GM18517 (cell line): ENCODE results near the gene RIN3.
A peak's percentile ranks its signal among the peaks of the same experiment; 100 is the strongest.

Source experiments
- ATAC-seq: cut with Tn5 transposase; IDR thresholded peaks from one replicate; pipeline ENCODE4 v1.9.1; 2021; ENCODE audit warnings: mild to moderate bottlenecking, moderate library complexity; ENCODE audit not compliant: unreplicated experiment

RIN3 gene

DNA sequence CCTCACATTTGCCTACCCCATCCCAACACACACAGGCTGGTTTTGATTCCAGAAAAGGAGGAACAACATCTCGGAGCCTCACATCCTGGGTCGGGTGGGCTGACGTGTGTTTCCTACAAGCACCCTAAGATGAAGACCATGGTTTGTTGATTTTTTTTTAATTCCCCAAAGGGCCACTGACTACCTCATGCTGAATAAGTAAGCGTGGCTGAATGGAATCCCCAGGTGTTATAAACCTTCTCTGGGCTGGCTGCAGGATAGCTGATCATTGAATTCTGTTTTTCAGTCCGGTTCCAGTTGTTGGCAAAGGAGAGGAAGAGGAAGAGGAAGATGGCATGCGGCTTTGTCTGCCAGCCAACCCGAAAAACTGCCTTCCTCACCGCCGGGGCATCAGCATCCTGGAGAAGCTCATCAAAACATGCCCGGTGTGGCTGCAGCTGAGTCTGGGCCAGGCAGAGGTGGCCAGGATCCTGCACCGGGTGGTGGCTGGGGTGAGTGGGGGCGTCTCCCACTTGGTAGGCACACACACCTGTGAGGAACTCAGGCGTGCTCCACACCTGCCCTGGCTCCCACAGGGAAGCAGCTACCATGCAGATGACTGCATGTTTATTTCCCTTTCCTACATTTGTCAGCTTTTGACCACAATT lies 42.0 kb downstream of the RIN3 start:
- ATAC-seq: no peak

DNA sequence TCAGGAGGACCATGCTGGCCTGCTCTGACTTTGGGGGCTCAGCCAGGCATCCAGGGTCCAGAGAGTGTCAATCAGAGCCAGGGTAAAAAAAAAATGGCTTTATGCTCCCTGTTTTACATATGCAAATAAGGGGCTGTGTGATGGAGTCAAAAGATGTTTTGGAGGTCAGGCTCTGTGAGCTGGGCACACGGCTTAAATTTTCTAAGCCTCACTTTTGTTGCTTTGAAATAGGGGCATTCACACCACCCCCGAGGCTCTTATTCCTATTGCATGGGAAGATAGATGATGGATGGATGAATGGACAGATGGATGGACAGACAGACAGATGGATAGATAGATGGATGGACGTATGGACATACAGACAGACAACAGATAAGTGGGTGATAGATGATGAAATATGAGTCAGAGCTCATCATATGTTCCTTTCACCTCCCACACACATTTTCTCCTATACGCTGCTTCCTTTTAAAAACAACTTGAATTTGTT lies 42.7 kb downstream of the RIN3 start:
- no peak for ATAC-seq

DNA sequence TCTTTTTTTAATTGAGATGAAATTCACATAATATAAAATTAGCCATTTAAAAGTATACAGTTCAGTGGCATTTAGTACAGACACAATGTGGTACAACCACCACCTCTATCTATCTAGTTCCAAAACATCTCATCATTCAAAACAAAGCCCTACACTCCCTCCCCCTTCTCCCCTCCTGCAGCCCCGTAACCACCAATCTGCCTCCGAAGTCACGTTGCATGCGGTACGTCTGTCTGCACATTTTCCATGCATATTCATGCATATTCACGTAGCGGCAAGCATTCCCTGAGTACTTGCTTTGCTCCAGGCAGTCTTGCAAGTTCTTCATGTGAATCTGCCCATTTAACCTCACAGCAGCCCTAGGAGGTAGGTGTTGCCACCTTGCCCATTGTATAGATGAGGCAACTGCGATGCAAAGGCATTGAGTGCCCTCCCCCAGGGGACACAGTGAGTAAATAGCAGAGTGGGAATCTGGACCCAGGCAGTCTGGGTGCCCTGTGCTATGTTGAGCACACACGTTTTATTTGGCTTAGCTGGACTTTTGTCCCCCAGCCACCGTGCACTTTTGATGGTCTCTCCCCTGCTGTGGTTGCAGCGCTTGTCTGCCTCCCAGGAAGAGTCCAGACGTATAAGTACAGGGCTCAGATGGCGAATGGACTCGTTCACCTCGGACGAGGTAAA lies 43.4 kb downstream of the RIN3 start:
- ATAC-seq: no peak

DNA sequence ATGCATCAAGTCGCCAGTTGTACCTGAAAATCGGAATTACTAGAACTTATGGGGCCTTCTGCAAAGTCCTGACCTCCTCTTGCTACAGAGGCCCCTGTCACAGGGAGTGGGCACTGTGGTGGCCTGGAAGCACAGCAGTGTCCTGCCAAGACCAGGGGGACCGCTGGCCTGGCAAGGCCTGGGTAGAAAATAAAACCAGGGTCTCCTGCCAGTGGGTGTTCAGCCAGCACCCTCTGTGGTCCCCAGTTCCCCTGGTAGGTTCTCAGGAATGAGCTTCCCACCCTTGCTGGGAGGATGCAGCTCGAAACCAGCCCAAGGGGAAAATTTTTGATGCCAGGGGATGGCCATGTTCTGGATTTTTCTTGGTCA lies 43.9 kb downstream of the RIN3 start:
- no peak for ATAC-seq

DNA sequence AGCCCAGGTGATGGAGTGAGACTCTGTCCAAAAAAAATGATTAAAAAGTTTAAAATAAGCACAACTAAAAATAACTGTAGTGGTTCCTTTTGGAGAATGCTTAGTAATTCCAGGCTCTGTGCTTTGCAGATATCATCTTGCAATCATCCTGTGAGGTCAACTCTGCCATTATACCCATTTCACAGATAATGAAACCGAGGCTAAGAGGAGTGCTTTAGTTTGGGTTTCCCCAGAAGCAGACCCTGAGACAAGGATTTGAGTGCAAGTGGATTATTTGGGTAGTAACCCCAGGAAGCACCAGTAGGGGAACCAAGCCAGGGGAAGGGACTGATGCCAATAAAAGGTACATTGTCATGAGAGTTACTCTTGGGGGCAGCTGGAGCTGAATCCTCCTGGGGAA lies 44.7 kb downstream of the RIN3 start:
- no peak for ATAC-seq

DNA sequence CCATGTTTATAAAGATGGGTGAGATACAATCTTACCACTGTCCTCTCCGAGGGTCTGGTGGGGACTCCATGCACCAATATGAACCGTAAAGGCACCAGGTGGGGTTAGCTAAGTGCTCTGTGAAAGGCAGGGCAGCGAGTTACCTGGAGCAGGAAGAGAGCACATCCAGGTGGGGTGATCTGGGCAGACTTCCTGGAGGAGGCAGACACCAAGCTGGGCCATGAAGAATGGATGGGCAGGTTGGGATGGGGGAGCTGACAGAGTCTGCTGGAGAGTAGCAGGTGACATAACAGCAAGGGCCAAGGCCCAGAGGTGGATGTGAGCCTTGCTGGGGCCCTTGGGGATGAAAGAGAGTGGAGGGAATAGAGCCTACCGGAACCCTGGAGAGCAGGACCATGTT lies 45.9 kb downstream of the RIN3 start:
- ATAC-seq: no peak

DNA sequence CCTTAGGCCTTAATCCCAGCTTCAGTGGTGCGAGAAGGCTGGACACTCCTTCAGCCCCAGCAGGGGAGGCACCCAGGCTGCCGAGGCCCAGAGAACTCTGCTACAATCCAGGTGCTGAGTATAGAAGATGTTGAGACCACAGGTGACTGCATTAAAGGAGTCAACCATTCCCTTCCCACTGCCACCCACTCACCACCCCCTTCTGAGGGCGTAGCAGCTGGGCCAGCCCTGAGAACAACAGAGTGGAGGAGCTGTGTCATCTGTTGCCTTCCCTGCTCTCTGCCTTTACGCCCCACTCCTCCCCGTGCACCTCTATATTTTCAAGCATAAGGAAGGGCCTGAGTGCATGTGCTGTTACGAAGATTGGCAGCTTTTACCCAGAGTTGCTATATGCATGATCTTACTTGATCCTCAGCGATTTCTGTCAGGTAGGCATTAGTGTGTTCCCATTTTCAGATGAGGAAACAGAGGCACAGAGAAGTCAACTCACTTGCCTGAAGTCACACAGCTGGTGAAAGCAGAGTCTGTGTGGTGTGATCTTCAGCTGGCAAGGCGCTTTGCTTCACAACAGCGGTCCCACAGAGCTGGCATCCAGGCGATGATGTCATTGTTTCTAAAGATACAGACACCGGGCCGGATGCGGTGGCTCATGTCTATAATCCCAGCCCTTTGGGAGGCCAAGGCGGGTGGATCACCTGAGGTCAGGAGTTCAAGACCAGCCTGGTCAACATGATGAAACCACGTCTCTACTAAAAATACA lies 46.7 kb downstream of the RIN3 start:
- no peak for ATAC-seq

DNA sequence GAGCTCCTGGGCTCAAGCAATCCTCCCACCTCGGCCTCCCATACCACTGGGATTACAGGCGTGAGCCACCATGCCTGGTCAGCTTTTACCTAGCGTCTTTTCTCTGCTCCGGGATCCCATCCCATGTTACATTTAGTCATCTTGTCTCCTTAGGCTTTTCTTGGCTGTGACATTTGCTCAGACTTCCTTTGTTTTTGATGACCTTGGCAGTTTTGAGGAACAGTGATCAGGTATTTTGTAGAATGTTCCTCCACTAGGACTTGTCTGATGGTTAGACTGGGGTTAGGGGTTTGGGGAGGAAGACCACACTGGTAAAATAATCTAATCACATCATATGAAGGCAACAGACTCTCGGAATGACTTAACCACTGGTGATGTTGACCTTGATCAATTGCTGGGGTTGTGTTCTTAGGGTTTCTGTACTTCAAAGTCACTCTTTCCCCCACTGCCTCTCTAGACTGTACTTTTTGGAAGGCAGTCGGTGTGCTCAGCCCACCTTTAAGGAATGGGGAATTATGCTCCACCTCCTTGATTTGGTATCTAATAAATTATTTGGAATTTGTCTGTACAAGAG lies 48.4 kb downstream of the RIN3 start:
- ATAC-seq: no peak

DNA sequence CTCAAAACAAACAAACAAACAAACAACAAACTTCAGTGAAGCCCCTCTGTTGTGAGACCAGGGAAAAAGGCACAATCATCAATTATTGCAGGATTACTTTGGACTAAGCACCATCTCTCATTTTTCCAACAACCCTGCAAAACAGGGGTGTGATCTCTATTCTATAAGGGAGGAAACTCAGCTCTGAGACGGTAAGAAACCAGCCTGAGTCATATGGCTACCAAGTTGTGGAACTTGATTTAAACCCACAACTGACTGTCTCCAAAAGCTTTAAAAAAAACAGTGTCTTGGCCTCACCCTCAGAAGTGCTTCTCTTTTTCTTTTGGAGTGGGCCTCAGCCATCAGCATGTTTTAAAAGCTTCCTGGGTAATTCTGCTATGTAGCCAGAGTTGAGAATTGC lies 49.8 kb downstream of the RIN3 start:
- peak; percentile 88 for ATAC-seq

DNA sequence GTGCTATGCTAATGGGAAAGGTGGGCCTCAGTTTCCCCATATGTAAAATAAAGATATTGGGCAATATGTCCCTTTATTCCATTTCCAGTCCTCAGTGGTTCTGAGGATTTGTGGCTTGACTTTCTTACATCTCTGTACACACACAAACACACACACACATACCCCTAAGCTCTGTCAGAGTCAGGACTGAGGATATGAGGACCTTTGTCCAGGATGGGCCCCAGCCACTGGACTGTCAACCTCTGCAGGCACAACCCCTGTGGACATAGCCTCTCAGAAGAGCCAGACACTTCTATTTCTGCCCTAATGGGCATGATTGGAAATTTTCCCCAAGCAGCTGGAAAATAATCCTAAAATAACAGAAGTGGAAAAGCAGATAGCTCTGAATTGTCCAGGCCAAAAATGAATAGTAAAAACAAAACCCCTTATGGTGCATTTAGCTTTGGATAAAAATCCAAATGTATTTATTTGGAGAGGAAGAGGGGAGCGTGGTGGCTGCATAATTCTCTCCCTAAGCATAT lies 50.2 kb downstream of the RIN3 start:
- no peak for ATAC-seq

DNA sequence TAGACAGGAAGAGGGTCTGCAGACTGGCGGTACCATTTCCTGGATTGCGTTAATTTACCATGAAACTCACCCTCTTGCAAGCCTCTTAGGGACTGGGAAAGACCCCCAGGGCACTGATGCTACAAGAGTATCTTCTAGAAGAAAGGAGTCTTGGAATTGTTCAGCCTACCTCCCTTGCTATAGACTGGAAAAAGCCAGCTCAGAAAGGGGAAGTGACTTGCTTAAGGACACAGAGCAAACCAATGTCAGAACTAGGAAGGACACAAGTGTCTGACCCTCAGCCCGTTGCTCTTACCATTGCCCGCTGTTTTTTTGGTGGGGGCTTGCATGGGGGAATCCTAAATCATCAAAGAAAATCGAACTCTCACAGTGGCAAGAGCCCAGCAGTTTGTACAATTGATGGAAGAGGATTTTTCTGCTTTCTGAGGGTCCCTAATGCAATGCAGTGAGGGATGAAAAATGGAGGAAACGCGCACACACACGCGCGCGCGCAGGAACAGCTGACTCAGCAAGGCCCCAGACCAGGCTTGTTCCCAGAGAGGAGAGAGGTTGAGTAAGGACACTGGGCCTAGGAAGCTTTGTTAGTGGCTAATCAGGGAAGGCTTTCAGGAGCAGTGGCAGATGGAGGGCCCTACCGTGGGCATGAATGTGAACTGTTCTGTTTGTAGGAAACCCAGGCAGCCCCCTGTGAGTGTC lies 50.9 kb downstream of the RIN3 start:
- ATAC-seq: no peak

DNA sequence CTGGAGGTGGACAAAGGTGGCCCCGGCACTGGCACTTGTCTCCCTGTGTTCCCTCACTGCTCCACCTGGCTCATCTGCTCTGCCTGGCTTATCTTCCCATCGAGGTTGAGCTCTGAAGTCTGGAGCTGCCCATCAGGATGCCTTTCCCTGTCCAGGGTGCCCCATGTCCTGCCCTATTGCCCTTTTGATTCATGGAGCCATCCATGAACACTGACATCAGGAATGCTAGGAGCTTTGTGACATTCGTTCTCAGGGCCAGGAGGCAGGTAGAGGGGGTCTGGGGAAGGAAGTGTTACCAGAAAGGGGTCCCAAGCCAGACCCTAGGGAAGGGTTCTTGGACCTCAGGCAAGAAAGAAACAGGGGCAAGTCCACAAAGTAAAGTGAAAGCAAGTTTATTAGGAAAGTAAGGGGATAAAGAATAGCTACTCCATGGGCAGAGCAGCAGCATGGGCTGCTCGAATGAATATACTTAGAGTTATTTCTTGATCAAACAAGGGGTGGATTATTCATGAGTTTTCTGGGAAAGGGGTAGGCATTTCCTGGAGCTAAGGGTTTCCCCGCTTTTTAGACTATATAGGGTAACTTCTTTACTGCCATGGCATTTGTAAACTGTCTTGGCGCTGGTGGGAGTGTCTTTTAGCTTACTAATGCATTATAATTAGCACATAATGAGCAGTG lies 51.6 kb downstream of the RIN3 start:
- no peak for ATAC-seq

DNA sequence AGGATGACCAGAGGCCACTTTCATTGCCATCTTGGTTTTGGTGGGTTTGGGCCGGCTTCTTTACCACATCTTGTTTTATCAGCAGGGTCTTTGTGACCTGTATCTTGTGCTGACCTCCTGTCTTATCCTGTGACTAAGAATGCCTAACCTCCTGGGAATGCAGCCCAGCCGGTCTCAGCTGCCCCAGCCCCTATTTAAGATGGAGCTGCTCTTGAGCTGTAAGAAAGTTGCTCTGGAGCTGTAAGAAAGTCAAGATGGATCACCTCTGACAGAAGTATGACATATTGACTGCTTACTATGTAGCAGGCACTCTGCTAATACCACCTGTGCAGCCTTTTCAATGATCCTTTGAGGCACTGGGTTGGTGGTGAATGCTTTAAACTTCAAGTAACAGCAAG lies 52.1 kb downstream of the RIN3 start:
- ATAC-seq: no peak

DNA sequence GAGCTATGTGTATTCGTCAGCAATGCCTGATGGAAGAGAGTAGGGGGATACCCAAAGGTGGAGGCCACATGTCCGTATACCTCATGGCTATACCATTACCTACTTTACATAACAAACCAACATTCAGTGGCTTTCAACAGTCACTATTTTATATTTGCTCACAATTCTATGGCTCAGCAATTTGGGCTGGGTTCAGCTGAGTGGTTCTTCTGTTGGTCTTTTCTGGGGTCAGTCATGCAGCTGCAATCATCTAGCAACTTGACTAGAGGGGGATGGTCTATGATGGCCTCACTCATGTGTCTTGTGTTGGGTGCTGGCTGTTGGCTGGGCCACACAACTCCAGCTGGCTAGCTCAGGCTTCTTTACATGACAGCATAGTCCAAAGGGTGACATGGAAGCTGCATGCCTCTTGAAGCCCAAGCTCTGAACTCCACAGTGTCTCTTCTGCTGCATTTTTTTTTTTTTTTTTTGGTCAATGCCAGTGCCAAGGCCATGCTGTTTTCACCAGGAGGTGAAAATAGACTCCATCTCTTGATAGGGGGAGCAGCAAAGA lies 53.7 kb downstream of the RIN3 start:
- ATAC-seq: no peak

DNA sequence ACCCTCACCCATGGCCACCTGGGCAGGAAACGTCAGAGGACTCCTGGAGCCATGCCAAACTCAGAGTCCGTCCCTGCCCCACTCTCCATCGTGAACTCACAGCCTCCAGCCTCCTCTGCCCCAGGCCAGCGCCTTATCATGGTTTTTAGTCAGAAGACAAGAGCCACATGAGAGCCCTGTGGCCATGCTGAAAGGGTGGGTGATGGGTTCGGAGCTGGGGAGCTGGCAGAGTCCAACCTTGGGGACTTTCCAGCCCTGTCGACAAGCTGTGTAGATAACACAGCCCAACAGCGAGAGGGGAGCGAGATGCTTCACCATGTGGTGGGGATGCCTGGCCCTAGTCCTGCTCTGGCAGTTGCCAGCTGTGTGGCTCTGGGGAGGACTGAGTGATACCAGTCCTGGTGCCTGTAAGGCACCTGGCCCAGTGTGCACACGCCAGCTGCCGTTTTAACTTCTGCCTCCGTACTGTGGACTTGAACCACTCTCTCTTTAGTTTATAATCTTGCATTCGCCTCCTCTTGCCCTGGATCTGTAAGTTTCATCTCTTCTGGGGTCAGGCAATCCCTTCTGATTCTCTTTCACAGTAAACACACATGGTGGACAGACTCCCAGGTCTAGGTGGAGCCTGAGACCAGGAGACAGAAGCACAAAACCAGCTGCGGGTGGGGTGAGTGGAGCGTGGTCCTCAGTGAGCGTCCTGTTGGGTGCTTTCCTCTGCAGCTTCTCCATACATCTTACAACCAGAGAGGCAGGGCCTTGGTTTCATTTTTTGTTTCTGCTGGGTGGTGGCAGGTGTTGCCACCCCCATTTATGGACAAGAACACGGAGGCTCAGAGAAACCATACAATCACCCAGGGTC lies 55.3 kb downstream of the RIN3 start:
- ATAC-seq: peak; percentile 77

DNA sequence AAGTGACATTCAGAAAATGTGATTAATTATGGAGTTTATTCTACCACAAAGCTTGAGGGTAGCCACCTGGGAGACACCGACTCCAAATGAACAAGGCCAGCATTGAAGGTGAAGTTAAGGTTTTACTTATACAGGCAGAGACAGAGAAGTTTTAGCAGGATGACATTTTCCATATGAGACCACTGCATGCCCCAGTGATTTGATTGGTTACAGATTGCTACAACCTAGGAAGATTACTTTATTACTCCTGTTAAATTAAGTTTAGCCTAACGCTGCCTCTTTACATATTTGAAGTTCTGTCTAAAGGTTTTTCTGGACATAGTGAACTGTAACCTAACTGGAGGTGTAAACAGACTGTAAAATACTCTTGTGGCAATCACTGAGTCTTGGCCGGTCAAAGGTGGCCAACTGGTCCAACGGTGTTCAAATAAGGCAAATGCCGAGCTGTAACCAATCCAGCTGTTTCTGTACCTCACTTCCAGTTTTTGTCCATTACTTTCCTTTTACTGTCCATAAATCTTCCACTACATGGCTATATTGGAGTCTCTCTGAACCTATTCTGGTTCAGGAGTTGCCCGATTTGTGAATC lies 57.2 kb downstream of the RIN3 start:
- ATAC-seq: no peak

DNA sequence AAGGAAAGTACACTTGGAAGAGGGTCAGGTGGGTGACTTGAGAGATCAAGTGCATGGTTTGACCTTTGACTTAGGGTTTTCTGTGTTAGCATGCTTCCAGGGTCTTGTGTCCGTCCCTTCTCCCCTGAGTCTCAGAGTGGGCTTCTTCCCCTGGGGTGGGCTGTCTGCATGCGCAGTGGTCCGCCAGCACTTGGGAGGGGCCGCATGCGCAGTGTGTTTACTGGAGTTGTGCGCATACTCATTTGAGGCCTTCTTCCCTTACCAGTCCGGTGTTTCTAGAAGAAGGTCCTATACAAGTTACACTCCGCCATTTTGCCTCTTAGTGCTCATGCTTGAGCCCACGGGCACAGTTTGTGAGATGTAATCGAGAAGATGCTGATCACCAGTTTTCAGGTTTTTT lies 58.5 kb downstream of the RIN3 start:
- no peak for ATAC-seq

DNA sequence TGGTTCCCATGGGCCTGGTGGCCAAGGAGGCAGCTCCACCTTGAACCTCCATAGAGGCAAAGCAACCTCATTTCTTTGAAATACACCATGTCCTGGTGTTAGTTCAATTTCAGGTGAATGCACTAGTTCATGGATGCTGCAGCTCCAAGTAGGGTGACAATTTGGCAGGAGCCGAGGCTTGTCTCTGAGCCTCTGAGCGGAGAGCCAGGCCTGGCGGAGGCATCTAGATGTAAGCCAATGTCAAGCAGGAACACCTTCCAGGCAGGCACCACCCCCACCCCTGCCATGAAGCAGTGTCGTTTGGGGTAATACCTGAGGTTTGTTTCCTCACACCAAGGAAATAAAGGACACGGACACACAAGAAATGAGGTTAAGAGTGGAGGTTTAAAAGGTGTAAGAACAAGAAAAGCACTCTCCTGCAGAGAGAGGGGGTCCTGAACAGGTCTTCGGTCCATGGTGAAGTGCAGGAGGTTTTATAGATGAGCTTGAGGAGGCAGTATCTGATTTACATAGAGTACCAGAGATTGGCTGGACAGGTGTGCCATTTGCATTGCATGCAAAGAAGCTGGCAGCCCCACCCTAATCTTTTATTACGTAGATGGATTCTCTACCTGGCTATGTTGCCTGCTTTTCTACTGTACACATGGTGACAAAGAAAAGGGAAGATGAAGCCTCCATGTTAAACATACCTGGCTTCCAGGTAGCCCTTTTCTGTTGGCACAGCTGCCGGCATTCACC lies 60.3 kb downstream of the RIN3 start:
- no peak for ATAC-seq
